ENCODE data around the gene FBXL19.
A peak's percentile ranks its signal among the peaks of the same experiment; 100 is the strongest.
"Not testable (repeated sequence)": the region's sequence is repeated elsewhere in the genome, so short reads cannot be mapped to it uniquely, and the experiment has no call there.

Gene FBXL19

DNA sequence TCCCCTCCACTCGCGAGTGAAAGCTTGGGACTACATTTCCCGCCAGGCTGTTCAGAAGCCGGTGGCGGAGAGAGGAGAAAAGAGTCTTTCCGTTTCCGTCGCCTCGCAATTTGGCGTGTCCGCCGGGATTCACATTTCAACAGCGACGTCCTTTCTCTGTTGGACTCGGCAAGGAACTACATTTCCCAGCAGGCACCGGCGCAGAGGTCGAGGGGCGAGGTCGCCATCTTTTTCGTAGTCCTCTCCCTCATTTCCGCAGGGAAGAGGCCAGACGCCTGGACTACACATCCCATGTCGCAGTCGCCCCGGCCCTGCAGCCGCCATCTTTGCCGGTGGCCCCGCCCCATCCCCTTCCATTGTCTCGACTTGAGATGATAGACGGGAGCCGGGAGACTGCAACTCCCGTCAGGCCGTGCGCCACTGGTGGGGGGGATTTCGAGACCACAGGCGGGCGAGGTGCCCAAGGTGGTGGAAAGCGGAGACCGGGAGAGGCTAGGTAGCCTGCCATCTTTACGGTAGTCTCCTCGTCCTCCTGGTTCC is 882 bp upstream of the FBXL19 start:
- DNase-seq: peak; percentile 93

DNA sequence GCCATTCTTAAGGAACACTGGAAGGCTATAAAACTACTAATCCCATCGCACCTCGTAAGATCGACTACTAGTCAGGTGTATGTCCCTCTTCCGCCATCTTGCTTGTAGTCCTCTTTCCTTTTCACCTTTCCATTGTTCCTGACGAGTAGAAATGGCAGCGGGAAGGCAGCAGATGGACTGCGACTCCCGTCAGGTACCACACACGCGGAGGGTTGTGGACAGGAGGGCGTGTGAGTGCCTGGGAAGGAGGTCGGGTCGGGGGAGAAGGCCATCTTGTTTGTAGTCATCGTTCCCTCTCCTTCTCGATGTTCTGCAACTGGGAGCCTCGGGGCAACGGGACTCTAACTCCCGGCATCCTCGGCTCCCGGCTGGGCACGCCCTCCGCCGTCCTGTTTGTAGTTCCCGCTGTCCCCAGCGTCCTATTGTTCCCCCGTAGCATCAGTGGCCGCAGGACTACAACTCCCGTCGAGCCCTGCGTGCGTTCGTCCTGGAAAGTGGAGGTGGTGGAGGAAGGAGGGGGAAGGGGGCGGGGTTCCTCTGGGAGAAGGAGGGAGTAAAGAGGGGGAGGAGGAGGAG is 324 bp upstream of the FBXL19 start:
- peak; percentile 86 to 91 for DNase-seq

DNA sequence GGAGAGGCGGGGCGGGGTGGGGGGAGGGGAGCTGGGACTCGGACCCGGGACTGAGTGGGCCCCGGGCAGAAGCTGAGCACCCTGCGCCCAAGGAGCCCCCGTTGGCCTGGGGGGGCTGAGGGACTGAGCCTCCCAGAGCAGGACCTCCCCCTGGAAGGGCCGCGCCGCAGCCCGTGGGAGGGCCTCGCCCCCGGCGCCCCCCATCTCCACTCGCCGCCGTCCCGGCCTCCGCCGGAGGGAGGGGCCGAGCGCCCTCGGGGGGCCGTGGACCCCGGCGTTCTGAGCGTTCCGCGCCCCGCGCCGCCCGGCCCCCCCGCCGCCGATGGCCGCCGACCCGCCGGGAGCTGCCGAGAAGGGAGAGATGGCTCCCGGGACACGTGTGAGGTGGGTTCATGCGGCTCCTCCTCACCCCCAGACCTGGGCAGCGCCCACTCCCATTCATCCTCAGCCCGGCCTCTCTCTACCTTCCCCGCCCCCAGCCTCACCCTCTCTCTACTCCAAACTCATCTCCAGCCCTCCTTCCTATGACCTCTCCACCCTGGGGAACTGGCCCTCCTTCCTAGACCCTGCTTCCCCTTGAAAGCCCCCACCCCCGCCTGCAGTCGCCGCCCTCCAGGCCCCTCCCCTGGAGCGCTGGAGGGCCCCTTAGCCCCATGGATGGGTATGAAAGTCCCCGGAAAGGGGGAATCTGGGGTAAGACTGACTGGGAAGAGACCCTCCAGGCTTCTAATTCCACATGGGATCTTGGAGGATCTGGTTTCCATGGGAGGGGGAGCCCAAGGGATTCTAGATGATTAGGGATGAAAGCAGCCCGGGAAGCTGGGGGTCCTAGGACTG is 922 bp downstream of the FBXL19 start:
- DNase-seq: no peak

DNA sequence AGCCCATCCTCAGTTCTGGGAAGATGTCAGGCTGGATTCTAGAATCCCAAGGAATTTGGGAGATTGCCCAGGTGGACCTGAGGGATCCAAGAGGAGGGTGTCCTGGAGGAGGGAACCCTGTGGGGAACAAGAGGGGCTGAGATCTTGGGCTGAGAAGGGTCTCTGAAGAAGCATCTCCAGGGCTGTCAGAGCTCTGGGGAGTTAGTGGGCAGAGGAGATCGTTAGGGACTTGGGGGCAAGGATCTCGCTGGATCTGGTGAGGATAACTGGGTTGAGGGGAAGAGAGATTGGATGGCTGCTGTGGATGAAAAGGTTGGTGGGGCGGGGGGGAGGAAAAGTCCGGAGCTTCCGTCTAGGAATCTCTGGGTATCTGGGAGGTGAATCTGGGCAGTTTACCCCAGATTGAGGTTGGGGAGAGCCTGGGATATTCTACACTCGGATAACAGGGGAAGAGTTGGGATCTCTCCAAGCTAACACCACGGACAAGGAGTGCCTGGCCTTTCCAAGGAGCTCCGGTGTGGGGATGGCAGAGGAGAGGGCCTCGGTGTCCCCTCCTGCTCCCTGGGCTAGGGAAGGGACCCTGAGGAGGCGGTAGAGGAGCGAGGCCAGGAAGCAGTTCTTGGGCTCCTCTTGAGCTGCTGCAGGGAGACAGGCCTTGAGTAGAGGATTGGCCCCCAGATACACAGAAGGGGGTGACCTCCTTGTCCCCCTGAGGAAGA is 1.7 kb downstream of the FBXL19 start:
- no peak for DNase-seq

DNA sequence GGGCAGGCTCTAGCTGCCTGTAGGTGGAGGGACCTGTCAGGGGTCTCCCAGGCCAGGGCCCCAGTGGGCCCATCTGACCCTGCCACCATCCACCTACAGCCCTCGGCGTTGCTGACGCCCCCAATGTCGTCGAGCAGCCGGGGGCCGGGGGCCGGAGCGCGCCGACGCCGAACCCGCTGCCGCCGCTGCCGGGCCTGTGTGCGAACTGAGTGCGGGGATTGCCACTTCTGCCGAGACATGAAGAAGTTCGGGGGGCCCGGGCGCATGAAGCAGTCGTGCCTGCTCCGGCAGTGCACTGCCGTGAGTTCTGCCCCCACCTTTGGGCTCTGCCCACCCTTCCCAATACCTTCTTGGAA is 2.2 kb downstream of the FBXL19 start:
- DNase-seq: no peak

DNA sequence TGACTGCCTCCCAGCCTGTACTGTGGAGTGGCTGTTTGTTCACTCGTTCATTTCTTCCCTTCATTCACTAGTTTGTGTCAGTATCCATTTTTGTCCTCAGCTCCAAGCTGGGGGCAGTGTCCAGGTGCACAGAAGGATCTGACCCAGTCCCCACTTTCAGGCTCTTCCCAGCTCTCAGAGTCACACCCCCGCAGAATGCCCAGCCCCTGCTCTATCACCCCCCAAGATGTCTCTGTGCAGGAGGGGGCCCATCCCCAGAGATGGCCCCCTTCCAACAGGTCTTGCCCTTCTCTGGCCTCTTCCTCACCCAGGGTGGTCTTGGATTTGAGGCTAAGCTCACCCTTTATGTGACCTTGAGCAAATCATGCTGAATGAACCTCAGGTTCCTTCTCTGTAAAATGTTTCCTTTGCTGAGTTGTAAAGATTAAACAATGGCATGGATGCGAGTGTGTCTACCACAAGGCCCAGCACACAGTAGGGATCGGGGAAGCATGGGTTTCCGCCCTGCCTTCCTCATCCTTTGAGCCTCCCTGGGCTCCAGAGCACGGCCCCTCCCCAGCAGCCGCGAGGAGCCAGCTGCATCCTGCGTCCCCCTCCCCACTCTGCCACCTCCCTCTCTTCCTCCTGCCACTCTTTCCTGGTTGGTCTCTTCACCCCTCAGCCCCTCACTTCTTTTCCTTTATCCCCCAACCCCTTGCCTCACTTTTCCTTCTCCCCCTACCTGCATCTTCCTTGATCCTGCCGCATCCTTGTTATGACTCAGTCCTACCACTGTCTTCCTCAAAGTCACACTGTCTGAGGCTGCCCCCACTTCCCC is 2.8 kb downstream of the FBXL19 start:
- no peak for DNase-seq

DNA sequence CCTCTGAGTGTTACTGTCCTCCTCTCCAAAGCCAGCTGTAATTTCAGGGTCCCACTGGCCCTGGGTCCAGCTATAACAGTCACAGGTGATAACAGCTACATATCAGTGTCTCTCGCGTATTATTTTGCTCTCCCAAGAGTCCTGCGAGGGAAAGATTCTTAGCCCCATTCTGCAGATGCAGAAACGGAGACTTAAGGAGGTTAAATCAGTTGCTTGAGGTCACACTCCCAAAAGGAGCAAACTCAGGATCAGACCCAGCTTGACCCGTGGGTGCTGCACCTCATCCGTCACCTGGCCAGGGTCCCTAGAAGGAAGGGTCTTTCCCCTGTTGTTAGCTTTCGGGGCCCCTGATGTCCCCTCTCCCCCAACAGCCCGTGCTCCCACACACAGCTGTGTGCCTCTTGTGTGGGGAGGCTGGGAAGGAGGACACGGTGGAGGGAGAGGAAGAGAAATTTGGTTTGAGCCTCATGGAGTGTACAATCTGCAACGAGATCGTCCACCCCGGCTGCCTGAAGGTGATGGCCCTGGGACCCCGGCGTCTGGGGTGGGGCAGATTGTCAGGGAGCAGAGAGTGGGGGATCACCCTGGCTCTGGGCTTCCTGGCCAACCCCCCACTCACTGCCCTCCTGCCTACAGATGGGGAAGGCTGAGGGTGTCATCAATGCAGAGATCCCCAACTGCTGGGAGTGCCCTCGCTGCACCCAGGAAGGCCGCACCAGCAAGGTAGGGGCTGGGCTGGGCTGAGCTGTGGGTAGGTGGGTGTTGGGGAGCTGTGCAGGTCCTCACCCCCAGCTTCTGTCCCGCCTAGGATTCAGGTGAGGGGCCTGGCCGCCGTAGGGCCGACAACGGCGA is 3.8 kb downstream of the FBXL19 start:
- no peak for DNase-seq

DNA sequence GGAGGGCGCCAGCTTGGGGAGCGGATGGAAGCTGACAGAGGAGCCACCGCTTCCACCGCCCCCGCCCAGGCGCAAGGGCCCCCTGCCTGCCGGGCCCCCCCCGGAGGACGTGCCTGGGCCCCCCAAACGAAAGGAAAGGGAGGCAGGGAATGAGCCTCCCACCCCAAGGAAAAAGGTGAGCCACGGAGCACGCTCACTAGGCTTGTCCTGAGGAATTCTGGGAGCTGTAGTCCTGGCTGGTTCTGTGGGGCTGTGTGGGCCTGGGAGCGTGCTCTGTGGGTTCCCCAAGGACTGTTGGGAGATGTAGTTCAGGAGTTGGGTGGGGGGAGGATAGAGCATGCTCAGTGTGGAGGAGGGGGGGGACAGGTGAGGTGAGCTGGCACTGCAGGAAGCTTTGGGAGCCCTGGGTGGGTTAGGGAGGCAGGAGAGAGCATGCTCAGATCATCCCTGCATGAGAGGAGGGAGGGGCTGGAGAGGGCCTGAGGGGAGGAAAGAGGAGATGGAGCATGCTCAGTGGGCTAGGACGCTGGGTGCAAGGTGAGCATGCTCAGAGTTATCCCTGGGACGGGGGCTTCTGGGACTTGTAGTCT is 4.5 kb downstream of the FBXL19 start:
- DNase-seq: peak; percentile 26 to 33

DNA sequence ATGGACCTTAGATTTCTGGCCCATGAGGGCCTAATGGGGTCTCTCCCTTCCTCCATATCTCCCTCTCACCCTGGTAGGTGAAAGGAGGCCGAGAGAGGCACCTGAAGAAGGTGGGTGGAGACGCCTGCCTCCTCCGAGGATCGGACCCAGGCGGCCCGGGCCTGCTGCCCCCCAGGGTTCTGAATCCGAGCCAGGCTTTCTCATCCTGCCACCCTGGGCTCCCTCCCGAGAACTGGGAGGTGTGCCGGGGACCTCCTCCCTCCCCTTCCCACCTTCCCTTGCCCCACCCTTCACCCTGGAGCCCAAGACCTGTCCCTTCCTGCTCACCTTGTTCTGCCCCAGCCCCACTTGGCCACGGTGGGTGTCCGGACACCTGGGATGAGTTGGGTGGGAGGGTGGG is 5.0 kb downstream of the FBXL19 start:
- DNase-seq: no peak

DNA sequence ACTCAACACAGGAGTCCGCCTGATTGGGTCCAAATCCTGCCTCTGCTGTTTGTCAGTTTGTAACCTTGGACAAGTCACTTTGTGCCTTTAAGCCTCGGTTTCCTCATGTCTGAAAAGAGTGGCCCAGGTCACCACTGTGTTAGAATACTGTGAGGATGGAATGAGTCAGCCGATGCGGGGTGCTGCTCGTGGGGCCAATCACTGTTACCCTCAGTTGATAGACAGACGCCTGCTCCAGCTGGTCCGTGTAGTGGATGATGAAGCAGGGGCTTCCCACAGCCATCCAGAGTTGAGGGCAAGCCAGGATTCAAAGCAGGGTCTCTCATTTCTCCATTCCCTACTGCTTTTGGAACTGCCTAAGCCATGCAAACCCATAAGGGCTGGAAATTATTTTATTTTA is 5.8 kb downstream of the FBXL19 start:
- no peak for DNase-seq

DNA sequence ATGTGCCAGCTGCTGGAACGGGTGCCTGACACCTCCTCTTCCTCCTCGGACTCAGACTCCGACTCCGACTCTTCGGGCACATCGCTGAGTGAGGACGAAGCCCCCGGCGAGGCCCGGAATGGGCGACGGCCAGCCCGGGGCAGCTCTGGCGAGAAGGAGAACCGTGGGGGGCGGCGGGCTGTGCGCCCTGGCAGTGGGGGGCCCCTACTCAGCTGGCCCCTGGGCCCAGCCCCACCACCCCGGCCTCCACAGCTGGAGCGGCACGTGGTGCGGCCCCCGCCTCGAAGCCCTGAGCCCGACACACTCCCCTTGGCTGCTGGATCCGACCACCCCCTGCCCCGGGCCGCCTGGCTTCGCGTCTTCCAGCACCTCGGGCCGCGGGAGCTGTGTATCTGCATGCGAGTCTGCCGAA is 6.8 kb downstream of the FBXL19 start:
- DNase-seq: no peak

DNA sequence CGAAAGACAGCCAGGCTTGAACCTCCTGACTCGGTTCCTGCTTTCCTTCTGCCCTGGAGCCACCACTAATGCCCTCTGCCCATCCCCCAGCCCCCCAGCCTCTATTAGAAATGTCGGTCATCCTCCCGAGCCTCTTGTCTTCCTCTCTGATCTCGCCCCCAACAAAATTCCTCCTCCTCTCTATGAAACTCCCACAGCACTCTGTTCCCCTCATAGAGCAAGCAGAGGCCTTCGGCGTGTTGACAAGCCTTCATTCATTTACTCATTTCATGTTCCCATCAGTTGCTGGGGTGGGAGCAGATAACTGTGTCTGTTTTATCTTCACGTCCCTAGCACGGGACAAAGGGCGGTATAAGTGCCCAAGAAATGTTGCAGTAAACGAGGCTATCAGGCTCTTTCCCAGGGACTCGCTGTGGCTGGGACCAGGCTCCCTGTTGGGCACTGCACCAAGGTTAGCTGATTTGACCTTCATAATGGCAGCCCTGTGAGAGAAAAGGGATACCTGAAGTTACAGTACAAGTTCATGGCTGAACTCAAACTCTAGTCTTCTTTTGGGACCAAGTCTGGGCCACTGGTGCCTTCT is 7.8 kb downstream of the FBXL19 start:
- no peak for DNase-seq

DNA sequence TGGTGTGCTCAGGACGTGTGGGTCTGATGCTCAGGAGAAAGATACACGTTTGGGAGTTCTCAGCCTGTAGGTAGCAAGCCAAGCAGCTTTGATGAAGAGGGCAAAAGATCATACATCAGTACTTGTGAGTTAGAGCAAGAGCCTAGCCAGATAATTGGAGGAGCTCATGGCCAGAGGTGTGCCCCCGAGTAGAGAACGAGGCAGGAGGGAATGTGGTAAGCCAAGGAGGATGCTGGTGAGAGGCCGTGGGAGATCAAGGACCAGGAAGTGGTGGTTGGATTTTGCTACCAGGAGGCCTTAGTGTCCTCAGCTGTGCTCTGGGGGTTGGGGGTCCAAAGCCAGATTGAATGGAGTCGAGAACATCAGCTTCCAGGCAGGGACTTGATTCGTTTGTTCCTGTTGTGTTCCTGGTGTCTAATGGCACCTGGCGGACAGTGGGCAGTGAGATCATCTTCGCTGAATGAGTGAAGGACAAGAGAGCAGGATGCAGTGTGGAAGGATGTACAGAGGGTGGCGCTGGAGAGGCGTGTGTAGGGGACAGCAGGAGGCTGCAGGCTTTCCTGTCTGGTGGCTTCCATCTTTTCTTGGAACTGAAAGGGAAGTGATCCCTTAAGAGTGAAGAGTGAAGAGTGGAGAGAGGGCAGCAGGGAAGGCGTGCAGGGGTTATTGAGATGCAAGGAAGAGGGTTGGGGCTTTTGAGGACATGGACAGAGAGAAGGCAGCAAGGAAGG is 11.6 kb downstream of the FBXL19 start:
- peak; percentile 49 to 52 for DNase-seq

DNA sequence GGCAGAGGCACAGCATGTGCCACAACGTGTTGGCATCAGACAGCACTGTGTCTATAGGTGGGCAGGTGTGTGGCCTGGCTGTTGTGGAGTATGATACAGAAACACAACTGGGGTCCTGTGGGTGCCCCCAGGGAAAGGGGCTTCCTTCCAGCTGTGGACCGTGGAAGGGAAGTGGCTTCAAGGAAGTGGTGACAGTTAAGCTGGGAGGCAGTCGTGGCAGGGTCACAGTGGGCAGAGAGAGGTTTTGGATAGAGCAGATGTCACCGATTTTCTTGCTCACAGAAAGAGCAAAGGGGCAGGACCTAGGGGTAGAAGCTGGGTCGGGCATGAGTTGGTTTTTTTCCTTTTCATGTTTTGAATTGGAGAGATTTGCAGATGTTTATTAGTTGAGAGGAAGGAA is 14.3 kb downstream of the FBXL19 start:
- DNase-seq: no peak

DNA sequence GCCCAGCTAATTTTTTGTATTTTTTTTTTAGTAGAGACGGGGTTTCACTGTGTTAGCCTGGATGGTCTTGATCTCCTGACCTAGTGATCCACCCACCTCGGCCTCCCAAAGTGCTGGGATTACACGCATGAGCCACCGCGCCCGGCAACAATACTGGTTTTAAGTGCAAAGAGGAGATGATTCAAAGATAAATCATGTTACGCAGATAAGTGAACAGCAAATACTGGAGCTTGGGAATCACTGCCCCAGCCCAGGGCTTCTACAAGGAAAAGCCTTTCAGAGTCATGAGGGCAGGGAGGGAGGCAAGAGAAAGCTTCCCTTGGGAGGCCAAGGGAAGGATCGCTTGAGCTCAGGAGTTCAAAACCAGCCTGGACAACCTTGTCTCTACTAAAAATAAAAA is 16.2 kb downstream of the FBXL19 start:
- not testable (repeated sequence) for DNase-seq

DNA sequence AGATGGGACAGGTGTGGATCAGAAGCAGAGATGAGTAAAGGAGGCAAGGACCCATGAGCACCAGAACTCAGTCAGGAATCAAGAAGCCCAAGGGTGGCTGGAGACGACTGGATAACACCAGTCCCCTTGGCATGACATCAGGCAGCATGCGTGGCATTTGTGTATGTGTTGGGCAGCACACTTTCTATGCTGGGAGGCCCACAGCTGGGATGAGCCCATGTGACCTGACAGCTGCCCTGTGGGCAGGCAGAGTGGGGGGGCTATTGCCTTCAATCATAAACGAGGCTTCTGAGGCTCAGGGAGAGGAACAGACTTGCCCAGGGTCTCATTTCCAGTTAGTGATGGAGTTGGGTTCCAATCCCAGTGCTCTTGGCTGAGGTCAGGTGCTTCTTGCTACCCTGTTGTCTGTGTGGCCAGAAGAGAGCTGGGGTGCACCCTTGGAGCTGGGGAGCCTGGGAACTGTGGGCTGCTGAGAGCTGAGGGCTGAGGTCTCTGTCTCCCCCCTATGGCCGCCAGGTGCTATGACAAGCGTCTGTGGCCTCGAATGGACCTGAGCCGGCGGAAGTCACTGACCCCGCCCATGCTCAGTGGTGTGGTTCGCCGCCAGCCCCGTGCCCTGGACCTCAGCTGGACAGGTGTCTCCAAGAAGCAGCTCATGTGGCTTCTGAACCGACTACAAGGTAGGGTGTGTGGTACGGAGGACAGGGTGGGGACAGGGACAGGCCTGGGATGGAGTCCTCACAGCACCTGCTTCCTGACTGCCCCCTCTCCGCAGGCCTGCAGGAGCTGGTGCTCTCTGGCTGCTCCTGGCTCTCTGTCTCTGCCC is 18.4 kb downstream of the FBXL19 start:
- DNase-seq: peak; percentile 23 to 35

DNA sequence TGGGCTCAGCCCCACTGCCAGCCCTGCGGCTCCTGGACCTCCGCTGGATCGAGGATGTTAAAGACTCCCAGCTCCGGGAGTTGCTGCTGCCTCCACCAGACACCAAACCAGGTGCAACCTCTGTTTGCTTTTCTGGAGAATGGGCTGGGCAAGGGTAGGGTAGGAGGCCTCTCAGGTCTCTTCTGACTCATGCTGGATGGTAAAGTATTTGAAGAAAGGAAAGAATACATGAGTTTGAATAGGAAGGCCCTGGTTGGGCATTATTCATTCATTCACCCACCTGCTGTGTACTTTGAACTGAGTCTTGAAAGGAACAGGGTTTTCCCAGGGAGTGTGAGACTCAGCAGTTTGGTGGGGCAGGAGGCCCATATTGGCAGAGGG is 19.0 kb downstream of the FBXL19 start:
- no peak for DNase-seq

DNA sequence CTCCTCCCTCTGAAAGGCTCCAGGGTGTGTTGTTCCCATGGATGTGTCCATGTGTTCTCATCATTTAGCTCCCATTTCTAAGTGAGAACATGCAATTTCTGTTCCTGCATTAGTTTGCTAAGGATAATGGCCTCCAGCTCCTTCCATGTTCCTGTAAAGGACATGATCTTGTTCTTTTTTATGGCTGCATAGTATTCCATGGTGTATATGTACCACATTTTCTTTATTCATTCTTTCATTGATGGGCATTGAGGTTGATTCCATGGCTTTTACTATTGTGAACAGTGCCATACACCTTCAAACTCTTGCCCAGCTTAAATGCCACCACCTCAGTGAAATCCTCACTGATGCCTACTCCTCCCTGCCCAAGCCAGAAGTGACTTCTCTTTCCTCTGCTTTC is 21.0 kb downstream of the FBXL19 start:
- no peak for DNase-seq
